Erythroblast (primary cell): ENCODE data around the gene PILRA.

ENCODE experiments used
- GATA1 ChIP-seq: IDR thresholded peaks from 2 replicates; pipeline ENCODE4 v1.6.1; 2011; ENCODE audit warnings: low read depth, mild to moderate bottlenecking, control low read depth, low read length, moderate library complexity
- POLR2A ChIP-seq: IDR thresholded peaks from 2 replicates; pipeline ENCODE4 v1.6.1; 2011; ENCODE audit warnings: mild to moderate bottlenecking, low read length

- TF ChIP-seq POLR2A = no peak
- TF ChIP-seq GATA1 = no peak
Observed at GRCh38 chr7:100380196-100380595, 6.9 kb downstream of the PILRA start.
